Hypothalamus (tissue), 51 donors: Measurements from ENCODE around the gene PAGR1.

Experiments
- DNase-seq, 51 donors: peaks; one replicate each; lab custom pipeline; 2025; lab: John Stamatoyannopoulos, UW

PAGR1 gene

DNA sequence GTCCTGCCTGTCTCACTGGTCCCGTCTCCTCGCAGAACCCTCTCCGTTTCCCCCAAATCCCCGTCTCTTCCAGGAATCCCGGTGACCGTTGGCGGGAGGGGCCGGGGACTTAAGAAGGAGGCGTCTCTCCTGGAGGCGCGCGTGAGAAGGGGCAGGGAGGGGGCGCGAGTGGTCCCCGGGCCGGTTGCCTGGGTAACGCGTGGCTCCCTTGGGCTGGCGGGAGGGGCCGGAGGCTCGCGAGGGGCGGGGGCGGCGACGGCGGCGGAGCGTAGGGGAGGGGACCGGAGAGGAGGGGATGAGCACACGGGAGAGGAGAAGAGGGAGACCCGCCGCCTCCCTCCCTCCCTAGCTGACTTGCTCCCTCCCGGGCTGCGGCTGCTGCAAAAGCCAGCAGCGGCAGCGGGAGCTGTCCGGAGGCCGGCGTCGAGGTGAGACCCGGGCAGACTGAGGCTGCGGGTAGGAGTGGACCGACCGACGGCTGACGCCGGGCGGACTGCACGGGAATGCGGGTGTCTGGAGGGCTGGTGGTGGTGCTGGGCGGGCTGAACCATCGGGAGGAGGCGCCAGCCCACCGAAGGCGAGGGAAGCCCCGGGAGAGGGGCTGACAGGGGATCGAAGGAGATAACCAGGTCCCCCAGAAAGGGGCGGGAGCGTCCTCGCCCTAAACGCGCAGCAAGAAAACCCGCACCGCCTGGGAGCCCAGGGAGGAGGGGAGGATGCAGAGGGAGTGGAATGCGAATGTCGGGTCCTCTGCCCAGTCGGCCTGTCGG lies 3.9 kb upstream of the PAGR1 start, which contains the start of gene PRRT2:
Gene PRRT2, plus strand, starts transcription at position 298 of the 770 bp plus-strand sequence. CDS start 862 bp downstream, outside the sequence.
- peak in 42 of 51 donors; percentile 25 to 83 (median 68) for DNase-seq

DNA sequence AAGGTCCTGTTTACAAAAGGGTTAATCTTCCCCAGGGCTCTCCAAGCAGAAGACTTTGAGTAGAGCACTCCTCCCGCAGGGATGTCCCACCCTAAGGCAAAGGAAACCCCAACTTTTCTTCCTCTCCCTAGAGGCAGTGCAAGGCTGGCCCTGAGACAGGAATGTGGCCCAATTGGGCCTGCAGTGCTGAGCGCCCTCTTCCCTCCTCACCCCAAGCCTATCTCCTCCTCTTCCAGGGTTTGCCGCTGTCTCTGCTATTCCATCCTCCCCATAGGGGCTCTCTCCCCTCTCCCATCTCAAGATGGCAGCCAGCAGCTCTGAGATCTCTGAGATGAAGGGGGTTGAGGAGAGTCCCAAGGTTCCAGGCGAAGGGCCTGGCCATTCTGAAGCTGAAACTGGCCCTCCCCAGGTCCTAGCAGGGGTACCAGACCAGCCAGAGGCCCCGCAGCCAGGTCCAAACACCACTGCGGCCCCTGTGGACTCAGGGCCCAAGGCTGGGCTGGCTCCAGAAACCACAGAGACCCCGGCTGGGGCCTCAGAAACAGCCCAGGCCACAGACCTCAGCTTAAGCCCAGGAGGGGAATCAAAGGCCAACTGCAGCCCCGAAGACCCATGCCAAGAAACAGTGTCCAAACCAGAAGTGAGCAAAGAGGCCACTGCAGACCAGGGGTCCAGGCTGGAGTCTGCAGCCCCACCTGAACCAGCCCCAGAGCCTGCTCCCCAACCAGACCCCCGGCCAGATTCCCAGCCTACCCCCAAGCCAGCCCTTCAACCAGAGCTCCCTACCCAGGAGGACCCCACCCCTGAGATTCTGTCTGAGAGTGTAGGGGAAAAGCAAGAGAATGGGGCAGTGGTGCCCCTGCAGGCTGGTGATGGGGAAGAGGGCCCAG lies 3.0 kb upstream of the PAGR1 start:
- DNase-seq: peak in 4 of 51 donors; percentile 7 to 69 (median 42)

DNA sequence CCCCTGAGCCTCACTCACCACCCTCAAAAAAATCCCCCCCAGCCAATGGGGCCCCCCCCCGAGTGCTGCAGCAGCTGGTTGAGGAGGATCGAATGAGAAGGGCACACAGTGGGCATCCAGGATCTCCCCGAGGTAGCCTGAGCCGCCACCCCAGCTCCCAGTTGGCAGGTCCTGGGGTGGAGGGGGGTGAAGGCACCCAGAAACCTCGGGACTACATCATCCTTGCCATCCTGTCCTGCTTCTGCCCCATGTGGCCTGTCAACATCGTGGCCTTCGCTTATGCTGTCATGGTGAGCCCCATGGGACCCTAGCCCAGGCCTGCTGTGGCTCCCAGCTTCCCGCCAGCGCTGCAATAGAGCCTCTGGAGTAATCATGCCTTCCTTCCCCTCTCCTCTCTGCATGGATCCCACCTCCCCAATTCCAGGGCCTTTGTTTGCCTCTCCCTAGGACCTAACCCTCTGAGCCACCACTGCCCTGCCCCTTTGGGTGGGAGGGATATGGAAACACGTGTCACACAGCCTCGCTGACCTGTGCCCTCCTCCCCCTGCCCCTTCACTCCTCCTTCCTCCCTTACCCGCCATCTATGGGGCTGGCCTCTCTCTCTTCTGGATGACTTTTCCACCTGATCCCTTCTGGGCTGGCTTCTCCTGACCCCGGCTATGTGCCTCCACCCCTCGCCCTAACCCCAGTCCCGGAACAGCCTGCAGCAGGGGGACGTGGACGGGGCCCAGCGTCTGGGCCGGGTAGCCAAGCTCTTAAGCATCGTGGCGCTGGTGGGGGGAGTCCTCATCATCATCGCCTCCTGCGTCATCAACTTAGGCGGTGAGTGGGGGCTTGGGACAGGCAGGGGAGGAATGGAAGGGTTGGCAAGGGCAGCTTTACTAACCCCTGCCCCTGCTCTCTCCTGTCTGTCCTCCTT lies 2.0 kb upstream of the PAGR1 start:
- no peak for DNase-seq

DNA sequence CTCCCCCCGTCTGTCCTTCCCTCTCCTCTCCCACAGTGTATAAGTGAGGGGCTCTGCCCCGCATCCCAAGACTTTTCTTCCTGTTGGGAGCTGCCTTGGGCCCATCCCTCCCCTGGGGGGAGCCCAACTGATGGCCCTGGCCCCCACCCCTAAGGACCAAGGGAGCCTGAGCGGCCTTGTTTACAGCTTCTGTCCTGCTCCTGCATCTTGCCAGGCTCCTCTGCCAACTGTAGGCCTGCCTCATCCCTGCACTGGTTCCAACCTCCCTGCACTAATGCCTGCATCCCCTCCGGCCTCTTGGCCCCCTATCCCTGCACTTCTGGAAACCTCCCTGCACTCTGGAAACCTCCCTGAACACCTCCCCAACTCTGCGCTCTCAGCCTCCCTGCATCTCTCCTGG lies 1.4 kb upstream of the PAGR1 start:
- no peak for DNase-seq

DNA sequence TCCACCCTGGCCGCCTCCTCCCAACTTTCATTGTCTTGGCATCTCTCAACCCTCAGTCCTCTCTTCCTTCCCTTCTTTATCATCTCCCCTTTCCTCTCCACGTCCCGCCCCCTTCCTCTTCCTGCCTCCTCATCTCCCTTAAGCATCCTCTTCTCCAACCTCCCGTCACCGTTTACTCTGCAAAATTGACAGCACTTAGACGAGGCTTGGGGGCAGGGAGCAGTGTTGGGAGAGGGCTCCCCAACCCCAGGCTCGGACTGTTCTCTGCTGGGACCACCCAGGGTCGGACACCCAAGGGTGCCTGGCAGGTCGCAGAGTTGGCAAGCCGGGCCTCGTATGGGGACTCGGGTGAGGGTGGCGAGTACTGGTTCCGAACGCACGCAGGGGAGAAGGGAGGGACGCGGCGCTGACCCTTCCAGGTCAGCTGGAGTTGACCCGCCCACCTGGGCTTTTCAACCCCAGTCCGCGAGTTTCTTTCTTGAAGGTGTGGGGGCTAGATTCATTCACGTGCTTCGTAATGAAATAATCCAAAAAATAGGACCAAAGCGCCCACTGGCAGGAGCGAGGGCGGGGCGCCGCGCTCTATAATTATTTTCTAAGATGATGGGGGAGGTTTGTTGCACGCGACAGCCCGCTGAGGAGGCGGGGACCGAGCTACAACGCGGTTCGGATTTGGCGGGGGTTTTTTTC lies 775 bp upstream of the PAGR1 start:
- DNase-seq: peak in 7 of 51 donors; percentile 11 to 53 (median 22)

DNA sequence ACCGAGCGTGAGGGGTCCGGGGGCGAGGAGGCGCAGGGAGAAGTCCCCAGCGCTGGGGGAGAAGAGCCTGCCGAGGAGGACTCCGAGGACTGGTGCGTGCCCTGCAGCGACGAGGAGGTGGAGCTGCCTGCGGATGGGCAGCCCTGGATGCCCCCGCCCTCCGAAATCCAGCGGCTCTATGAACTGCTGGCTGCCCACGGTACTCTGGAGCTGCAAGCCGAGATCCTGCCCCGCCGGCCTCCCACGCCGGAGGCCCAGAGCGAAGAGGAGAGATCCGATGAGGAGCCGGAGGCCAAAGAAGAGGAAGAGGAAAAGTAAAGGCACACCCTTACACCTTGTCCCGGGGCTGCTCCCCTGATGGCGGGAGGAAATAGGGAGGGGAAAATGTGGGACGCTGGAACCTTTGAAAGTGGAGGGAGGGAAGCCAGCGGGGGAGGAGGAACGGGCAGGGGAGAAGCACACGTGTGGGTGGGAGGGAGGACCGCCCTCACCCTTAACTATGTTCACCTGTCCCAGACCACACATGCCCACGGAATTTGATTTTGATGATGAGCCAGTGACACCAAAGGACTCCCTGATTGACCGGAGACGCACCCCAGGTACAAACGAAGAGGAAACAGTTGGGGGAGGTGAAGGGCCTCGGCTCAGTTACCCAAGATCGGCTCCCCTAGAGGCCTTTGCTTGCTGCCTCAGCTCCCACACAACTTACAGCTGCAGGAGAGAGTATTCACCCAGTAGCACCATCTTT lies 916 bp downstream of the PAGR1 start:
- peak in 31 of 51 donors; percentile 15 to 74 (median 51) for DNase-seq

DNA sequence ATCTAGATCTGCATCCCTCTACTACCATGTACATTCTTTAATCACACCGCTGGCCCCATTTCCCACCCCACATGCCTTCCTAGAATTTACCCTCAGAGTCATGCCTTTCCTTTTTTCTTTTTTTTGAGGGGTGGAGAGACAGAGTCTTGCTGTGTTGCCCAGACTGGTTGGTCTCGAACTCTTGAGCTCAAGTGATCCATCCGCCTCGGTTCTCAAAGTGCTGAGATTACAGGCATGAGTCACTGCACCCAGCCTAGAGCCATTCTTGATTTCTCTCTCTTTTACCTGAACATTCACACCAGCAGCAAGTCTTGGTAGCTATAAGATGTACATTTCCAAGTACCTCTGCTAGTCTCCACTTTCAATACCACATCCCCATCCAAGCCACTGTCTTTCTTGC lies 2.1 kb downstream of the PAGR1 start:
- no peak for DNase-seq

DNA sequence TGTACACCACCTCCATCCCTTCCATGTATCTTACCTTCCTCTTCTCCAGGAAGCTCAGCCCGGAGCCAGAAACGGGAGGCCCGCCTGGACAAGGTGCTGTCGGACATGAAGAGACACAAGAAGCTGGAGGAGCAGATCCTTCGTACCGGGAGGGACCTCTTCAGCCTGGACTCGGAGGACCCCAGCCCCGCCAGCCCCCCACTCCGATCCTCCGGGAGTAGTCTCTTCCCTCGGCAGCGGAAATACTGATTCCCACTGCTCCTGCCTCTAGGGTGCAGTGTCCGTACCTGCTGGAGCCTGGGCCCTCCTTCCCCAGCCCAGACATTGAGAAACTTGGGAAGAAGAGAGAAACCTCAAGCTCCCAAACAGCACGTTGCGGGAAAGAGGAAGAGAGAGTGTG lies 3.6 kb downstream of the PAGR1 start:
- no peak for DNase-seq

DNA sequence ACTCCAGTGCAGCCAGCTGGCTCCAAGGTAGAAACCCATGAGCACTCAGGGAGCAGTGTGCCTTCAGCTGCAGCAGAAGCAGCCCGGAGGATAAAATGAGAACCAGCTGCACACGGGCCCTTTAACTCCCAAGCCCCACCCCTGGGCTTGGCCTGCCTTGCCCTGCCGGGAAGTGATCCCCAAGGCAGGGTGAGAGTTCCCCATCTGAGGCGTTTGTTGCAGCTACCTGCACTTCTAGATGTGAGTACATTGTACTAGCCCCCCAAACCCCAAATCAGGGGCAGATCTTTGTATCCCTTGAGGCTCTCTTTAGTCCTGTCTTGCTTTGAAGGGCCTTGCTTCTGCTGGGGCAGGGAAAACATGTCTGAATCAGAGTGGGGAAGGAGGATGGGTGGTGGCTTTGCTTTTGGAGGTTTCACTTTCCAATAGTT lies 4.3 kb downstream of the PAGR1 start, which contains the start of gene MVP:
Gene MVP, plus strand, starts transcription at position 192 of the 431 bp plus-strand sequence. CDS start 10,088 bp downstream, outside the sequence.
- peak in 31 of 51 donors; percentile 10 to 72 (median 36) for DNase-seq

DNA sequence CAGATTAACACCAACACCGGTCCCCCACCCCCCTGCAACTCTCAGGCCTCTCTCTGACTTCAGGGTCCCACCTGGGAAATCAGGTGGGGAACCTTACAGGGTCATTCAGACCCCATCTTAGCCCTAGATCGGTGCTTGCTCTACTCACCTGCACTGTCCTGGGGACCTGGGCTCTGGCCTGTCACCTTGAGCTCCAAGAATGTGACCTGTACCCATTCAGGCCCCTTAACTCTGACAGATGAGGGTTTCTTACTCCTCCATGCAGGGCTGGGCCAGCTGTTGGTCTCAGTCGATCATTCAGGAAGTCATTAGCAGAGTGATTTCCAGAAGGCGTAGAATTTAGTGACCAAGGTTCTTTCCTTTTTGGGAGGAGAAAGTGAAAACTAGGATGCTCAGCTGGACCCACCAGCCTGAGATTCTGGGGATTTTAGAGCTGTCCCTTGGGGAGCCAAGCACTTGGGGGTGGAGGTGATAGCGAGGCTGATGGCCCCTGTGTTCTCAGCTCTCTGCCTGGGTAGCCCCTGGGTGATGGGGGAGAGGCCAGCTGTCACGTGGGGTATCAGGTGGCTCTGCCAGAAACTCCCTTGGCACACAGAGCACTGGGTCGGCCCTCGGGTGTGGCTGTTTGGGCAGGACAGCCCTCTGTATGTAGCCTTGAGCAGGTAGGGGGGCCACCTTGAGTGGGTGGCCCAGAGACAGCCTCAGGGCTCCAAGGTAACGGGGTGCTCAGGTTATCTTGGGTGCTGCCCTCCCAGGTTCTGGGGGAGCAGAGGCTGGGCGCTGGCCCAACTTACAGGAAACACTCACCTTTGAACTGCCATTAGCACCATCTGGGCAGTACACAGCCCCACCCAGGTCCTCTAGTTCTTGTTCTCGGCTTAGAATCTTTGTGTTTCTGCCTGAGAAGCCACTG lies 5.0 kb downstream of the PAGR1 start:
- DNase-seq: peak in 3 of 51 donors; percentile 14 to 25 (median 25)

DNA sequence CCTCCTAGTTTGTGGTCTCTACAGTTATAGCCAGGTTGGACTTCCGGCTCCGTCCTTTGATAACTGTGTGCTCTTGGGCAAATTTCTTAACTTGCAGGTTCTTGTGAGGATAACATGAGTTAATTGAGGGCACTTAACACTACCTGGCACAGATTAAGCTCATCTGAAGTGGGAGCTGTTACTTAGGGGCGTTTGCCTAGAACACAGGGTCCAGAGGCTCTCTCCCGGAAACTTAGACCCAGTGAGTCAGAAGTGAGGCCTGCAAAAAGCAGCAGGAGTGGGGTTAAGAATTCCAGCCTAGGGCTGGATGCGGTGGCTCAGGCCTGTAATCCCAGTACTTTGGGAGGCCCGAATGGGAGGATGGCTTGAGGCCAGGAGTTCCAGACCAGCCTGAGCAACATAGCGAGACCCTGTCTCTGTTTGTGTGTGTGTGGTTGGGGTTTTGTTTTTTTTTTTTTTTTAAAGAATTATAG lies 5.7 kb downstream of the PAGR1 start:
- DNase-seq: no peak

DNA sequence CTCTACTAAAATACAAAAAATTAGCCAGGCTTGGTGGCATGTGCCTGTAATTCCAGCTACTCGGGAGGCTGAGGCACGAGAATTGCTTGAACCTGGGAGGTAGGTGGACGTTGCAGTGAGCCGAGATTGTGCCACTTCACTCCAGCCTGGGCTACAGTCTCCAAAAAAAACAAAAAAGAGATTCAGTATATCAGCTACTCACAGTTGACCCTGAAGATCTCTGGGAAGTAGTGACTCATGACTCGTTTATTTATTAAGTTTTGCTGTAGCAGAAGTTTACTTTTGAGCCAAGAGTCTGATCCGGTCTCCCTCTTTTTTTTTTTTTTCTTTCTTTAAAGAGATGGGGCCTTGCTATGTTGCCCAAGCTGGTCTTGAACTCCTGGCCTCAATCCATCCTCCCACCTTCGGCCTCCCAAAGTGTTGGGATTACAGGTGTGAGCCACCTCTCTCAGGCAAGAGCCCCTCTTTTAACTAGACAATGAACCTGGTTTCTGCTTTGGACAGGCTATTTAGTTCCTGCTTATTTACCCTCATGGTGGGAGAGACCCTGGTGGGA lies 8.7 kb downstream of the PAGR1 start:
- DNase-seq: no peak

DNA sequence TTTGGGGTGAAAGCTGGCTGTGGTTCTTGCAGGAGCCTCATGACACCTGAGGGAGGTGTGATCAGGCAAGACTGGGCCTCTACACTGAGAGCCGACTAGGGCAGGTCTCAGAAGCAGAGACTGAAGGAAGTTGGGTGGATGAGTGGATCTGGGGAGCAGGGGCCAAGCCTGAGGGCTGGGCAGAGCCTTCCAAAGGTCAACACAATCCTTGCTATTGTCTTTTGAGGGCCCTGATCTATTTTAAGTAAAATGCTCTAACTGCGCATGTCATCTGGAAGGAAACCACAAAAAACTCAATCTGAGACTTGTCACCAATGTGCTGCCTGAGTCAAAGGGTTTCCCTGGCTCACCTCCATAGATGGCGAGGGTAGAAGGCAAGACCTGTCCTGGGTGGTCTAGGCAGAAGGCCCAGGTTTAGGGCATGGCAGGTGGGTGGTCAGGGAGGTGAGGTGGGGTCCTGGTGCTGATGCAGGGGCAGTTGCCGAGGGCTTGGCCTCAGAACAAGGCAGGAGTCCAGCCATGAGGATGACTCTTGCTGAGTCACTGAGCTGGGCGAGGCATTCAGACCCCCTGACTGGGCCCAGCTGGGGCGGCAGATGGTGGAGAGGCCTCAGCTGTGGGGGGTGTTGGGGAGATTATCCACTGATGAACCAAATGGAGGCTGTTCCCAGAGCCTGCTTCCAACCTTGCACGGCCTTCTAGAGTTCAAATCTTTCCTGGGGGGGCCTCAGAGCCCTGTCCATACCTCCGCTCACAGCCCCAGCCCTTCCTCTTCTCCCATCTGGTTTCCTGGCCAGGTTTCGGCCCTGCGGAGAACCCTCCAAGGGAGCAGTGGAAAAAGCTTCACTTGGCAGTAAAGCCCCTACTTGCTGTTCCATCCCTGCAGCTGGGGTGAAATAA lies 9.4 kb downstream of the PAGR1 start:
- peak in 29 of 51 donors; percentile 6 to 72 (median 43) for DNase-seq

DNA sequence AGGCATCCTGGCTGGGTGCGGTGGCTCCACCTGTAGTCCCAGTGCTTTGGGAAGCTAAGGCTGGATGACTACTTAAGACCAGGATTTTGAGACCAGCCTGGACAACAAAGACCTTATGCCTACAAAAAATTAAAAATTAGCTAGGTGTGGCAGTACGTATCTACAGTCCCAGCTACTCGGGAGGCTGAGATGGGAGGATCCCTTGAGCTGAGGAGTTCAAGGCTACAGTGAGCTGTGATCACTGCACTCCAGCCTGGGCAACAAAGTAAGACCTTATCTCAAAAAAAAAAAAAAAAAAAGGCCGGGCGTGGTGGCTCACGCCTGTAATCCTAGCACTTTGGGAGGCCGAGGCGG lies 10.4 kb downstream of the PAGR1 start:
- DNase-seq: no peak

DNA sequence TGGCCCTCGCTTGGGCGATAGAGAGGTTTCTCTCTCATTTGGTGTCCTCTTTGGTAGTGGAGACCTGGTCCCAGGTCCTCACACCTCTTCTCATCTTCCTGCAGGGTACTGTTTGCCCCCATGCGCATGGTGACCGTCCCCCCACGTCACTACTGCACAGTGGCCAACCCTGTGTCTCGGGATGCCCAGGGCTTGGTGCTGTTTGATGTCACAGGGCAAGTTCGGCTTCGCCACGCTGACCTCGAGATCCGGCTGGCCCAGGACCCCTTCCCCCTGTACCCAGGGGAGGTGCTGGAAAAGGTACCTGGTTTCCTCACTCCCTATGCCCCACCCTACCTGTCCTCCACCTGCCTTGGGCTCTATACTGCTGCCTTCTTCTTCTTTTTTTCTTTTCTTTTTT lies 14.8 kb downstream of the PAGR1 start:
- no peak for DNase-seq

DNA sequence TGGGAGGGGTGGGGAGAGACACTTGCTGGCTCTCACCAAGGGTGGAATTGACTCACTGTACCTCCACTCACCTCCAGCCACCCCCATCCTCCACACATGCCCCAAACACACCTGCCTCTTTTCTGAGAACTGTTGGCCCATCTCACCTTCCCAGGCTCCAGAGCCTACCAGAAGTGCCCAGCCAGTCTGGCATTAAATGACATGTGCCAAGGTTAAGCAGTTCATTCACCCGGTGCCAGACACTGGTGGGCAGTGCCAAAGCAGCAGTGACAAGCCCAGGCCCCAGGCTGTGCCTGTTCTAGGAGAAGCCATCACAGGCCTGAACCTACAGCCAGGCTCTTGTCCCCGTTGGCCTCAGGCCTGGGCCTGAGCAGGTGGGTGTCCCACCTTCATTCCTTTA lies 15.5 kb downstream of the PAGR1 start:
- no peak for DNase-seq
